ENCODE measurements around the gene KLK12.

Gene KLK12

GRCh38 chr19:51016798-51017683, 17.8 kb downstream of the KLK12 start (continued):
- TF ChIP-seq, protein P1, sequence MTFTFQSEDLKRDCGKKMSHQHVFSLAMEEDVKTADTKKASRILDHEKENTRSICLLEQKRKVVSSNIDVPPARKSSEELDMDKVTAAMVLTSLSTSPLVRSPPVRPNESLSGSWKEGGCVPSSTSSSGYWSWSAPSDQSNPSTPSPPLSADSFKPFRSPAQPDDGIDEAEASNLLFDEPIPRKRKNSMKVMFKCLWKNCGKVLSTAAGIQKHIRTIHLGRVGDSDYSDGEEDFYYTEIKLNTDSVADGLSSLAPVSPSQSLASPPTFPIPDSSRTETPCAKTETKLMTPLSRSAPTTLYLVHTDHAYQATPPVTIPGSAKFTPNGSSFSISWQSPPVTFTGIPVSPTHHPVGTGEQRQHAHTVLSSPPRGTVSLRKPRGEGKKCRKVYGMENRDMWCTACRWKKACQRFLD (tag by site-specific recombination; IDR thresholded peaks at IDR 0.05): no peak
- TF ChIP-seq YY1 (tag by site-specific recombination; IDR thresholded peaks at IDR 0.05) (no peak), ZBTB8A (tag by site-specific recombination; IDR thresholded peaks at IDR 0.05) (no peak), RBAK (tag by site-specific recombination; IDR thresholded peaks at IDR 0.05) (no peak), ZNF214 (tag by site-specific recombination; IDR thresholded peaks at IDR 0.05; ENCODE audit: borderline replicate concordance) (no peak), ZFP41 (tag by site-specific recombination; IDR thresholded peaks at IDR 0.05; ENCODE audit: borderline replicate concordance) (no peak)
- TF ChIP-seq, protein P2, sequence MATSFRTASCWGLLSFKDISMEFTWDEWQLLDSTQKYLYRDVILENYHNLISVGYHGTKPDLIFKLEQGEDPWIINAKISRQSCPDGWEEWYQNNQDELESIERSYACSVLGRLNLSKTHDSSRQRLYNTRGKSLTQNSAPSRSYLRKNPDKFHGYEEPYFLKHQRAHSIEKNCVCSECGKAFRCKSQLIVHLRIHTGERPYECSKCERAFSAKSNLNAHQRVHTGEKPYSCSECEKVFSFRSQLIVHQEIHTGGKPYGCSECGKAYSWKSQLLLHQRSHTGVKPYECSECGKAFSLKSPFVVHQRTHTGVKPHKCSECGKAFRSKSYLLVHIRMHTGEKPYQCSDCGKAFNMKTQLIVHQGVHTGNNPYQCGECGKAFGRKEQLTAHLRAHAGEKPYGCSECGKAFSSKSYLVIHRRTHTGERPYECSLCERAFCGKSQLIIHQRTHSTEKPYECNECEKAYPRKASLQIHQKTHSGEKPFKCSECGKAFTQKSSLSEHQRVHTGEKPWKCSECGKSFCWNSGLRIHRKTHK (tag by site-specific recombination; IDR thresholded peaks at IDR 0.05): no peak

- ChIA-PET CTCF (interaction anchor here (0.6 to 8.5 kb wide), 13 partner anchors 9 to 498 kb away, joined by 3 to 177 read pairs (median 6); partner anchors contain the start of gene KLK11), POLR2A (no interaction called here)
- no peak overlapping the region for H3K4me3 ChIP-seq (ENCODE audit: low read depth, low read length)
- TF ChIP-seq ZNF621 (tag by site-specific recombination; IDR thresholded peaks at IDR 0.05) (no peak), ZNF501 (tag by site-specific recombination; IDR thresholded peaks at IDR 0.05) (no peak), ZNF133 (tag by site-specific recombination; IDR thresholded peaks at IDR 0.05) (no peak), ZNF169 (tag by site-specific recombination; IDR thresholded peaks at IDR 0.05) (no peak), IKZF3 (tag by site-specific recombination; IDR thresholded peaks at IDR 0.05) (no peak), KLF7 (tag by site-specific recombination; IDR thresholded peaks at IDR 0.05; ENCODE audit: borderline replicate concordance) (no peak), SP3 (tag by site-specific recombination; IDR thresholded peaks at IDR 0.05) (no peak), ZNF350 (tag by site-specific recombination; IDR thresholded peaks at IDR 0.05) (no peak), ZNF561 (tag by site-specific recombination; IDR thresholded peaks at IDR 0.05; ENCODE audit: borderline replicate concordance) (no peak), ZNF707 (tag by site-specific recombination; IDR thresholded peaks at IDR 0.05) (no peak), ZNF560 (tag by site-specific recombination; IDR thresholded peaks at IDR 0.05; ENCODE audit: borderline replicate concordance) (no peak)
- TF ChIP-seq, protein P3, sequence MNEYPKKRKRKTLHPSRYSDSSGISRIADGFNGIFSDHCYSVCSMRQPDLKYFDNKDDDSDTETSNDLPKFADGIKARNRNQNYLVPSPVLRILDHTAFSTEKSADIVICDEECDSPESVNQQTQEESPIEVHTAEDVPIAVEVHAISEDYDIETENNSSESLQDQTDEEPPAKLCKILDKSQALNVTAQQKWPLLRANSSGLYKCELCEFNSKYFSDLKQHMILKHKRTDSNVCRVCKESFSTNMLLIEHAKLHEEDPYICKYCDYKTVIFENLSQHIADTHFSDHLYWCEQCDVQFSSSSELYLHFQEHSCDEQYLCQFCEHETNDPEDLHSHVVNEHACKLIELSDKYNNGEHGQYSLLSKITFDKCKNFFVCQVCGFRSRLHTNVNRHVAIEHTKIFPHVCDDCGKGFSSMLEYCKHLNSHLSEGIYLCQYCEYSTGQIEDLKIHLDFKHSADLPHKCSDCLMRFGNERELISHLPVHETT (tag by site-specific recombination; IDR thresholded peaks at IDR 0.05): no peak
- H3K4me1 ChIP-seq (ENCODE audit: control insufficient read depth, insufficient read depth, low read length): no peaks in the 10 kb centered on the region; the same call in 1 of the 2 replicates
- no peak overlapping the region for H3K27ac ChIP-seq (ENCODE audit: extremely low read depth, low read depth, low read length)
- no peaks in the 10 kb centered on the region for H3K36me3 ChIP-seq (ENCODE audit: control insufficient read depth in 2 of 2, insufficient read depth in 1 of 2, low read length in 2 of 2)
- no peaks in the 10 kb centered on the region for H3K9me3 ChIP-seq (ENCODE audit: control insufficient read depth, insufficient read depth, low read depth, low read length)
Measured at GRCh38 chr19:51015691-51016267, 19.0 kb downstream of the KLK12 start.

- ChIA-PET POLR2A (no interaction called here), CTCF (interaction anchor here (0.7 kb wide), 1 partner anchor 233 kb away, joined by 5 read pairs; no protein-coding TSS in a partner anchor)
- Histone ChIP-seq H3K4me1 (ENCODE audit: control insufficient read depth, insufficient read depth, low read length) (no peaks in the 10 kb centered on the region; the same call in 1 of the 2 replicates), H3K36me3 (ENCODE audit: control insufficient read depth in 2 of 2, insufficient read depth in 1 of 2, low read length in 2 of 2) (no peaks in the 10 kb centered on the region), H3K4me3 (ENCODE audit: low read depth, low read length) (no peak overlapping the region), H3K9me3 (ENCODE audit: control insufficient read depth, insufficient read depth, low read depth, low read length) (no peaks in the 10 kb centered on the region), H3K27ac (ENCODE audit: extremely low read depth, low read depth, low read length) (no peak overlapping the region)
- TF ChIP-seq ZNF214 (tag by site-specific recombination; IDR thresholded peaks at IDR 0.05; ENCODE audit: borderline replicate concordance) (no peak), ZSCAN16 (tag by site-specific recombination; IDR thresholded peaks at IDR 0.05) (no peak), ZNF37A (tag by site-specific recombination; IDR thresholded peaks at IDR 0.05) (no peak), TRIM28 (IDR thresholded peaks at IDR 0.05; ENCODE audit: borderline replicate concordance, low read length) (no peak), ZNF394 (tag by site-specific recombination; IDR thresholded peaks at IDR 0.05; ENCODE audit: borderline replicate concordance) (no peak), ZNF341 (tag by site-specific recombination; IDR thresholded peaks at IDR 0.05; ENCODE audit: low read depth) (no peak), GLI2 (tag by site-specific recombination; IDR thresholded peaks at IDR 0.05; ENCODE audit: borderline replicate concordance, low read depth) (no peak), ZNF626 (tag by site-specific recombination; IDR thresholded peaks at IDR 0.05) (no peak)
- TF ChIP-seq, protein P4, sequence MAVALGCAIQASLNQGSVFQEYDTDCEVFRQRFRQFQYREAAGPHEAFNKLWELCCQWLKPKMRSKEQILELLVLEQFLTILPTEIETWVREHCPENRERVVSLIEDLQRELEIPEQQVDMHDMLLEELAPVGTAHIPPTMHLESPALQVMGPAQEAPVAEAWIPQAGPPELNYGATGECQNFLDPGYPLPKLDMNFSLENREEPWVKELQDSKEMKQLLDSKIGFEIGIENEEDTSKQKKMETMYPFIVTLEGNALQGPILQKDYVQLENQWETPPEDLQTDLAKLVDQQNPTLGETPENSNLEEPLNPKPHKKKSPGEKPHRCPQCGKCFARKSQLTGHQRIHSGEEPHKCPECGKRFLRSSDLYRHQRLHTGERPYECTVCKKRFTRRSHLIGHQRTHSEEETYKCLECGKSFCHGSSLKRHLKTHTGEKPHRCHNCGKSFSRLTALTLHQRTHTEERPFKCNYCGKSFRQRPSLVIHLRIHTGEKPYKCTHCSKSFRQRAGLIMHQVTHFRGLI (tag by site-specific recombination; IDR thresholded peaks at IDR 0.05): no peak
Measured at GRCh38 chr19:51014242-51014641, 20.6 kb downstream of the KLK12 start.
